HEK293 (cell line): ENCODE data around the gene SSBP1.

Experiments used
- CTCF ChIA-PET: fragments of 350-600 bp; formaldehyde crosslinking; extraction: SDS; loops from one replicate; lab custom pipeline; 2021; ENCODE audit warnings: antibody characterized with exemption; lab: Yijun Ruan, JAX
- POLR2A ChIA-PET: fragments of 300-600 bp; formaldehyde crosslinking; extraction: SDS; loops from one replicate; lab custom pipeline; 2020; ENCODE audit warnings: antibody characterized with exemption, inconsistent platforms; lab: Yijun Ruan, JAX
- H3K27ac ChIP-seq: fragments of 200-500 bp; sonication (Bioruptor generic); 2 replicates; pipeline ENCODE4 v1.5.1; 2014; ENCODE audit warnings: low read depth, low read length, control low read depth, inconsistent platforms; ENCODE audit errors: extremely low read depth
- H3K36me3 ChIP-seq, 2 experiments: fragments of 200-500 bp in 1 of 2; sonication (Bioruptor generic) in 1 of 2; 1 replicate in 1 of 2; 2 replicates in 1 of 2; pipeline ENCODE4 v1.5.1; 2014 to 2017; ENCODE audit warnings: inconsistent platforms in 2 of 2, low read length in 2 of 2; ENCODE audit not compliant: control insufficient read depth in 2 of 2, insufficient read depth in 1 of 2
- H3K4me1 ChIP-seq: fragments of 200-500 bp; sonication (Bioruptor generic); 2 replicates; pipeline ENCODE4 v1.5.1; 2014; ENCODE audit warnings: mild to moderate bottlenecking, low read length, inconsistent platforms; ENCODE audit not compliant: control insufficient read depth, insufficient read depth
- H3K4me3 ChIP-seq: 2 replicates; pipeline ENCODE4 v1.5.1; 2011; ENCODE audit warnings: low read depth, mild to moderate bottlenecking, control low read depth, low read length, moderate library complexity
- H3K9me3 ChIP-seq: fragments of 200-500 bp; sonication (Bioruptor generic); 2 replicates; pipeline ENCODE4 v1.5.1; 2014; ENCODE audit warnings: low read depth, low read length, inconsistent platforms; ENCODE audit not compliant: control insufficient read depth, insufficient read depth
- HIC1 ChIP-seq: fragments of 450-650 bp; formaldehyde crosslinking; IDR thresholded peaks from 2 replicates; pipeline ENCODE4 v1.5.1; 2016; ENCODE audit warnings: missing biosample characterization, missing genetic modification characterization
- IKZF3 ChIP-seq: fragments of 450-650 bp; IDR thresholded peaks from 2 replicates; pipeline ENCODE4 v1.5.0; 2018; ENCODE audit warnings: missing biosample characterization, mild to moderate bottlenecking, missing genetic modification characterization, moderate library complexity
- KLF9 ChIP-seq: fragments of 450-650 bp; formaldehyde crosslinking; IDR thresholded peaks from 2 replicates; pipeline ENCODE4 v1.5.1; 2016; ENCODE audit warnings: missing biosample characterization, missing genetic modification characterization, low read depth
- PBX3 ChIP-seq: sonication (generic); formaldehyde crosslinking; IDR thresholded peaks from 2 replicates; pipeline ENCODE4 v1.8.1; 2022; ENCODE audit warnings: mild to moderate bottlenecking, moderate library complexity, missing genetic modification reagents
- SALL2 ChIP-seq: fragments of 450-650 bp; formaldehyde crosslinking; IDR thresholded peaks from 2 replicates; pipeline ENCODE4 v1.5.0; 2017; ENCODE audit warnings: missing biosample characterization, mild to moderate bottlenecking, missing genetic modification characterization, borderline replicate concordance
- ZBTB21 ChIP-seq: fragments of 450-650 bp; formaldehyde crosslinking; IDR thresholded peaks from 2 replicates; pipeline ENCODE4 v1.5.1; 2017; ENCODE audit warnings: missing biosample characterization, missing genetic modification characterization
- ZFP69B ChIP-seq: fragments of 450-650 bp; formaldehyde crosslinking; IDR thresholded peaks from 2 replicates; pipeline ENCODE4 v1.5.1; 2016; ENCODE audit warnings: missing biosample characterization, missing genetic modification characterization
- ZNF174 ChIP-seq: fragments of 450-650 bp; formaldehyde crosslinking; IDR thresholded peaks from 2 replicates; pipeline ENCODE4 v1.5.0; 2017; ENCODE audit warnings: missing biosample characterization, mild to moderate bottlenecking, missing genetic modification characterization
- ZNF19 ChIP-seq: fragments of 450-650 bp; formaldehyde crosslinking; IDR thresholded peaks from 2 replicates; pipeline ENCODE4; 2016; ENCODE audit warnings: missing biosample characterization, missing genetic modification characterization, low read depth
- ZNF23 ChIP-seq: fragments of 450-650 bp; formaldehyde crosslinking; IDR thresholded peaks from 2 replicates; pipeline ENCODE4 v1.5.1; 2016; ENCODE audit warnings: missing biosample characterization, missing genetic modification characterization, borderline replicate concordance
- ZNF266 ChIP-seq: fragments of 450-650 bp; formaldehyde crosslinking; IDR thresholded peaks from 2 replicates; pipeline ENCODE4 v1.5.1; 2016; ENCODE audit warnings: missing biosample characterization, missing genetic modification characterization, low read depth
- ZNF366 ChIP-seq: fragments of 450-650 bp; formaldehyde crosslinking; conservative IDR thresholded peaks from 2 replicates; pipeline ENCODE4 v1.5.1; 2016; ENCODE audit warnings: missing biosample characterization, missing genetic modification characterization
- ZNF561 ChIP-seq: fragments of 450-650 bp; IDR thresholded peaks from 2 replicates; pipeline ENCODE4 v1.5.1; 2018; ENCODE audit warnings: missing biosample characterization, missing genetic modification characterization, borderline replicate concordance
- ZNF571 ChIP-seq: fragments of 450-650 bp; formaldehyde crosslinking; IDR thresholded peaks from 2 replicates; pipeline ENCODE4 v1.5.0; 2017; ENCODE audit warnings: missing biosample characterization, missing genetic modification characterization
- ZNF596 ChIP-seq: fragments of 450-650 bp; IDR thresholded peaks from 2 replicates; pipeline ENCODE4 v1.5.0; 2018; ENCODE audit warnings: missing biosample characterization, mild to moderate bottlenecking, missing genetic modification characterization, moderate library complexity
- TF ChIP-seq, protein P1 (sequence below): fragments of 450-650 bp; formaldehyde crosslinking; IDR thresholded peaks from 2 replicates; pipeline ENCODE4 v1.5.1; 2016; ENCODE audit warnings: missing biosample characterization, missing genetic modification characterization
- TF ChIP-seq, protein P2 (sequence below): fragments of 450-650 bp; formaldehyde crosslinking; IDR thresholded peaks from 2 replicates; pipeline ENCODE4 v1.5.1; 2016; ENCODE audit warnings: missing biosample characterization, missing genetic modification characterization

SSBP1 gene

GRCh38 chr7:141695803-141696289 lies 42.3 kb upstream of the SSBP1 start (continued):
- TF ChIP-seq, protein P1, sequence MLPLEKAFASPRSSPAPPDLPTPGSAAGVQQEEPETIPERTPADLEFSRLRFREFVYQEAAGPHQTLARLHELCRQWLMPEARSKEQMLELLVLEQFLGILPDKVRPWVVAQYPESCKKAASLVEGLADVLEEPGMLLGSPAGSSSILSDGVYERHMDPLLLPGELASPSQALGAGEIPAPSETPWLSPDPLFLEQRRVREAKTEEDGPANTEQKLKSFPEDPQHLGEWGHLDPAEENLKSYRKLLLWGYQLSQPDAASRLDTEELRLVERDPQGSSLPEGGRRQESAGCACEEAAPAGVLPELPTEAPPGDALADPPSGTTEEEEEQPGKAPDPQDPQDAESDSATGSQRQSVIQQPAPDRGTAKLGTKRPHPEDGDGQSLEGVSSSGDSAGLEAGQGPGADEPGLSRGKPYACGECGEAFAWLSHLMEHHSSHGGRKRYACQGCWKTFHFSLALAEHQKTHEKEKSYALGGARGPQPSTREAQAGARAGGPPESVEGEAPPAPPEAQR (tag by site-specific recombination) = no peak
- TF ChIP-seq ZNF174 (tag by site-specific recombination) (no peak), ZFP69B (tag by site-specific recombination) (no peak), ZNF23 (tag by site-specific recombination) (no peak), SALL2 (tag by site-specific recombination) (no peak), IKZF3 (tag by site-specific recombination) (no peak), ZNF561 (tag by site-specific recombination) (no peak)

DNA sequence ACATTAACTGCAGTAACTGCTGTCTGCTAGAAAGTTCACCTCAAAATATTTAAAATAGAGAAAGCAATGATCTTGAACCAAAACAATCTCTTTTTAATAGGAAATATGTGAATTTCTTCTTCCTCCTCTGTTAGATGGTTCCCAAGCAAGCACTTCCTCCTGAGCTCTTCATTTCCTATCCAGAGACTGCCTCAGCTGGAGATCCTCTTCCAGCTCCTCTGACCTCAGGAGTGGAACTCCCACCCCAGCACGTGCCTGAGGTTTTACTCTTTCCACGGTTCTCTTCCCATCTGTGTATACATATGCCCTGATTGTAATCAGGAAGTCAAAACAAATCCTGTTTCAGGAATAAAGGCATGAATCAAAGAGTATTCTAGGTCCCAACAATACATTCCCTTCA lies 41.8 kb upstream of the SSBP1 start:
- Histone ChIP-seq H3K4me3 (no peak overlapping the region), H3K9me3 (no peaks in the 10 kb centered on the region)
- TF ChIP-seq PBX3 (CRISPR knock-in tag) (no peak), ZNF266 (no peak), HIC1 (tag by site-specific recombination) (no peak), ZBTB21 (tag by site-specific recombination) (no peak), ZNF571 (tag by site-specific recombination) (no peak), ZNF366 (tag by site-specific recombination) (no peak), ZNF596 (no peak), ZNF19 (no peak), KLF9 (no peak)
- TF ChIP-seq, protein P1 (tag by site-specific recombination) = no peak
- TF ChIP-seq, protein P2, sequence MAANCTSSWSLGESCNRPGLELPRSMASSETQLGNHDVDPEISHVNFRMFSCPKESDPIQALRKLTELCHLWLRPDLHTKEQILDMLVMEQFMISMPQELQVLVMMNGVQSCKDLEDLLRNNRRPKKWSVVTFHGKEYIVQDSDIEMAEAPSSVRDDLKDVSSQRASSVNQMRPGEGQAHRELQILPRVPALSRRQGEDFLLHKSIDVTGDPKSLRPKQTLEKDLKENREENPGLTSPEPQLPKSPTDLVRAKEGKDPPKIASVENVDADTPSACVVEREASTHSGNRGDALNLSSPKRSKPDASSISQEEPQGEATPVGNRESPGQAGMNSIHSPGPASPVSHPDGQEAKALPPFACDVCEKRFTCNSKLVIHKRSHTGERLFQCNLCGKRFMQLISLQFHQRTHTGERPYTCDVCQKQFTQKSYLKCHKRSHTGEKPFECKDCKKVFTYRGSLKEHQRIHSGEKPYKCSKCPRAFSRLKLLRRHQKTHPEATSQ (tag by site-specific recombination) = no peak
- TF ChIP-seq, all 188 proteins: peak for 0
- ChIA-PET POLR2A (interaction anchor here (1.0 kb wide), 1 partner anchor 42 kb away, joined by 3 read pairs; the partner anchor contains the start of gene SSBP1), CTCF (interaction anchor here (0.6 to 1.6 kb wide), 3 partner anchors 15 to 41 kb away, joined by 3 to 4 read pairs (median 4); no protein-coding TSS in a partner anchor)
- no peaks in the 10 kb centered on the region for H3K36me3 ChIP-seq
- no peak overlapping the region for H3K27ac ChIP-seq
- peaks cover 8% of the 10 kb centered on the region for H3K4me1 ChIP-seq
